GM13977 (cell line): ENCODE results near the gene DPP4.

Experiments used
- DNase-seq: peaks from one replicate; pipeline ENCODE4 v3.0.0; 2012; ENCODE audit warnings: low spot score
- CTCF ChIP-seq: IDR thresholded peaks from 2 replicates; pipeline ENCODE4 v1.5.1; 2012; ENCODE audit warnings: mild to moderate bottlenecking, control low read depth; ENCODE audit not compliant: insufficient read depth; ENCODE audit errors: extremely low read depth, missing control alignments
- in situ Hi-C: fragments of 300-500 bp; cut with MboI; formaldehyde crosslinking; loops from one replicate; pipeline ENCODE4 v1.12.0; 2022; ENCODE audit warnings: low sequenced_read_pairs, low pct_unique_long_range_greater_than_20kb, mixed read lengths, inconsistent platforms; ENCODE audit not compliant: unreplicated experiment

DPP4 gene

GRCh38 chr2:162100579-162100978 lies 26.6 kb upstream of the DPP4 start:
- in situ Hi-C loops: no loop called here
- TF ChIP-seq CTCF: no peak
- no peak for DNase-seq

- DNase-seq: no peak
- TF ChIP-seq CTCF: no peak
- in situ Hi-C loops: no loop called here
Observed at GRCh38 chr2:162099836-162100235, 25.8 kb upstream of the DPP4 start.

GRCh38 chr2:162092658-162093556 lies 18.9 kb upstream of the DPP4 start:
- DNase-seq: no peak
- in situ Hi-C loops: no loop called here
- TF ChIP-seq CTCF: no peak

- in situ Hi-C loops: no loop called here
- no peak for TF ChIP-seq CTCF
Observed at GRCh38 chr2:162092008-162092390, 18.0 kb upstream of the DPP4 start.

GRCh38 chr2:162091325-162092007 lies 17.5 kb upstream of the DPP4 start:
- in situ Hi-C loops: no loop called here
- peak; percentile 42 for TF ChIP-seq CTCF
- no peak for DNase-seq

More at GRCh38 chr2:162092008-162092390, 18.0 kb upstream of the DPP4 start:
- DNase-seq: no peak

- in situ Hi-C loops: no loop called here
- no peak for TF ChIP-seq CTCF
- DNase-seq: no peak
Observed at GRCh38 chr2:162090109-162090508, 16.1 kb upstream of the DPP4 start.
